Endothelial cell of umbilical vein (primary cell): ENCODE results near the gene ARTN. TPM values are rescaled to one million over a fixed set of nuclear protein-coding genes. Genes with fewer than 3 reads are reported as not detected.

Experiments used
- BruUV-seq: library from RNA; stranded (reverse); fragments of 400-500 nt; replicated peaks from 2 replicates; lab custom pipeline; 2021; lab: Mats Ljungman, UMichigan
- CTCF ChIA-PET: fragments of 300-600, 350-600 bp; sonication (Branson Sonifier 250); formaldehyde crosslinking; loops from one replicate; lab custom pipeline; 2021; ENCODE audit warnings: antibody characterized with exemption, inconsistent platforms; lab: Charles Lee
- POLR2A ChIA-PET: fragments of 300-600, 350-600 bp; sonication (Branson Sonifier 250); formaldehyde crosslinking; loops from one replicate; lab custom pipeline; 2021; ENCODE audit warnings: antibody characterized with exemption, inconsistent platforms; lab: Charles Lee
- DNase-seq: peaks from one replicate; pipeline ENCODE4 v3.0.0-alpha.2; 2011; ENCODE audit warnings: low read depth, low spot score
- FAIRE-seq: peaks from 2 replicates; lab custom pipeline; 2011; peaks lifted over from hg19 to GRCh38; lab: Jason Lieb, UNC
- H2AFZ ChIP-seq: 2 replicates; pipeline ENCODE4 v1.6.0; 2012; ENCODE audit warnings: low read depth, low read length, control low read depth, inconsistent platforms
- H3K27ac ChIP-seq: 2 replicates; pipeline ENCODE4 v1.5.1; 2011; ENCODE audit warnings: low read depth, mild to moderate bottlenecking, control low read depth, low read length, moderate library complexity; ENCODE audit not compliant: insufficient read depth
- H3K27me3 ChIP-seq, 2 experiments: 2 replicates each; pipeline versions ENCODE4 v1.6.0 to v1.6.1; 2011; ENCODE audit warnings: low read length in 2 of 2, mixed read lengths in 1 of 2; ENCODE audit not compliant: control insufficient read depth in 2 of 2, insufficient read depth in 2 of 2
- H3K36me3 ChIP-seq, 2 experiments: 2 replicates in 1 of 2; 3 replicates in 1 of 2; pipeline ENCODE4 v1.5.1; 2011; ENCODE audit warnings: low read length in 2 of 2, mild to moderate bottlenecking in 1 of 2, moderate library complexity in 1 of 2; ENCODE audit not compliant: control insufficient read depth in 2 of 2, insufficient read depth in 2 of 2; ENCODE audit errors: extremely low read depth in 1 of 2
- H3K4me1 ChIP-seq: 3 replicates; pipeline ENCODE4 v1.5.1; 2011; ENCODE audit warnings: mild to moderate bottlenecking, low read length; ENCODE audit not compliant: control insufficient read depth, insufficient read depth; ENCODE audit errors: extremely low read depth
- H3K4me2 ChIP-seq: 2 replicates; pipeline ENCODE4 v1.6.1; 2011; ENCODE audit warnings: low read length, control low read depth, mixed read lengths; ENCODE audit not compliant: insufficient read depth
- H3K4me3 ChIP-seq, 3 experiments: fragments of 200-600 bp in 1 of 3; sonication (generic), shearing (Covaris generic) in 1 of 3; replicated peaks in 1 of 3; 2 replicates each; pipeline ENCODE4 v1.5.1; 2011 to 2016; ENCODE audit warnings: control low read depth in 3 of 3, low read length in 3 of 3, mild to moderate bottlenecking in 2 of 3, inconsistent platforms in 1 of 3, low read depth in 1 of 3, moderate library complexity in 1 of 3; ENCODE audit not compliant: insufficient read depth in 1 of 3
- H3K79me2 ChIP-seq: 2 replicates; pipeline ENCODE4 v1.6.0; 2012; ENCODE audit warnings: low read length, inconsistent platforms; ENCODE audit not compliant: control insufficient read depth, insufficient read depth
- H3K9ac ChIP-seq: replicated peaks from 2 replicates; pipeline ENCODE3; 2011; ENCODE audit warnings: low read length, control low read depth; ENCODE audit not compliant: insufficient read depth; ENCODE audit errors: extremely low read depth
- H3K9me1 ChIP-seq: replicated peaks from 3 replicates; pipeline ENCODE4 v1.6.0; 2011; ENCODE audit warnings: mild to moderate bottlenecking, low read length; ENCODE audit not compliant: control insufficient read depth, insufficient read depth; ENCODE audit errors: extremely low read depth
- H3K9me3 ChIP-seq: replicated peaks from 2 replicates; pipeline ENCODE4 v1.5.1; 2012; ENCODE audit warnings: low read length, inconsistent platforms; ENCODE audit not compliant: control insufficient read depth, insufficient read depth
- H4K20me1 ChIP-seq: replicated peaks from 2 replicates; pipeline ENCODE3; 2011; ENCODE audit warnings: mild to moderate bottlenecking, low read length; ENCODE audit not compliant: control insufficient read depth, insufficient read depth; ENCODE audit errors: extremely low read depth
- EZH2 ChIP-seq: IDR thresholded peaks from 2 replicates; pipeline ENCODE4 v1.6.1; 2012; ENCODE audit warnings: borderline replicate concordance, low read depth, mild to moderate bottlenecking, moderate library complexity, low read length, inconsistent platforms; ENCODE audit not compliant: severe bottlenecking
- FOS ChIP-seq: IDR thresholded peaks from 2 replicates; pipeline ENCODE4 v1.6.1; 2011; ENCODE audit warnings: mild to moderate bottlenecking, low read length, moderate library complexity, borderline replicate concordance; ENCODE audit not compliant: insufficient read depth
- MAX ChIP-seq: IDR thresholded peaks from 2 replicates; pipeline ENCODE4 v1.6.1; 2011; ENCODE audit not compliant: insufficient read depth, insufficient read length
- POLR2AphosphoS5 ChIP-seq: IDR thresholded peaks from 2 replicates; pipeline ENCODE4 v1.6.1; 2012; ENCODE audit warnings: low read depth, mild to moderate bottlenecking, control low read depth, low read length, moderate library complexity; ENCODE audit not compliant: insufficient read depth
- dilution Hi-C: fragments of 300-500 bp; cut with MboI; formaldehyde crosslinking; loops from one replicate; pipeline ENCODE4 v1.15.0; 2019; ENCODE audit warnings: low sequenced_read_pairs; ENCODE audit not compliant: extremely low pct_ligation_motif_present
- intact Hi-C: fragments of 100-400 bp; cut with micrococcal nuclease; formaldehyde crosslinking; loops from one replicate; pipeline ENCODE4 v1.10.0; 2022
- polyA plus RNA-seq, 4 experiments: library from polyadenylated mRNA; depleted of rRNA in 3 of 4; stranded (reverse) in 3 of 4; unstranded in 1 of 4; fragments of >200 nt; gene quantifications; 2 replicates each; pipeline versions ENCODE4 v1.2.1 to v1.2.3, GENCODE V29; 2011 to 2012; ENCODE audit warnings: missing spikeins in 1 of 4
- total RNA-seq: library from RNA; stranded (reverse); gene quantifications from 2 replicates; pipeline ENCODE4 v1.2.3, GENCODE V29; 2021

The ARTN gene
- total and polyA plus RNA-seq, 2 donors (not counting 3 experiments of a cell fraction or from before 2014, with no cell fraction given), result 0.11 to 0.18 TPM

- dilution Hi-C loops (no loop called here), intact Hi-C loops (no loop called here)
- CTCF ChIA-PET, result interaction anchor here (1.0 to 6.9 kb wide), 2 partner anchors 8 to 187 kb away, joined by 3 to 69 read pairs; no protein-coding TSS in a partner anchor
- peak; percentile 46 for TF ChIP-seq FOS
- no peak for TF ChIP-seq POLR2AphosphoS5
- TF ChIP-seq MAX, result no peak
- no peak for TF ChIP-seq EZH2
- Histone ChIP-seq H3K9me1 (no peaks in the 10 kb centered on the region), H3K27me3 (no peaks in the 10 kb centered on the region), H3K36me3 (peaks cover 0 to 6% of the 10 kb centered on the region in 2 experiments), H3K79me2 (peaks cover 5% of the 10 kb centered on the region), H3K4me2 (no peak overlapping the region), H3K4me1 (peaks cover 11% of the 10 kb centered on the region), H3K4me3 (no peak overlapping the region), H2AFZ (no peak overlapping the region), H4K20me1 (no peaks in the 10 kb centered on the region), H3K27ac (no peak overlapping the region), H3K9me3 (no peaks in the 10 kb centered on the region), H3K9ac (no peak overlapping the region)
- DNase-seq (no peak), FAIRE-seq (no peak)
- POLR2A ChIA-PET, result no interaction called here
- BruUV-seq, result no TSS peak
Measured at GRCh38 chr1:43951021-43951985, 17.7 kb downstream of the ARTN start.
